Vagina (tissue), 2 donors: ENCODE results near the gene CLPTM1. TPM values are rescaled to one million over a fixed set of nuclear protein-coding genes. Genes with fewer than 3 reads are reported as not detected.
A peak's percentile ranks its signal among the peaks of the same experiment; 100 is the strongest.

Experiments used
- DNase-seq, 2 donors: peaks; one replicate each; pipeline ENCODE4 v3.0.0-alpha.2; 2017; ENCODE audit errors: extremely low spot score in 2 of 2
- H3K27ac ChIP-seq: fragments of 200-600 bp; sonication (generic); one replicate; pipeline ENCODE4 v1.5.1; 2019
- H3K27me3 ChIP-seq: fragments of 200-600 bp; sonication (generic); one replicate; pipeline ENCODE4 v1.5.1; 2019
- H3K36me3 ChIP-seq, 2 donors: fragments of 200-600 bp; sonication (generic); one replicate each; pipeline ENCODE4 v1.5.1; 2017 to 2019
- H3K4me1 ChIP-seq: fragments of 200-600 bp; sonication (generic); one replicate; pipeline ENCODE4 v1.5.1; 2019
- H3K4me3 ChIP-seq, 2 donors: fragments of 200-600 bp; sonication (generic); 1 replicate in 1 of 2; 2 replicates in 1 of 2; pipeline ENCODE4 v1.5.1; 2016 to 2019
- H3K9me3 ChIP-seq: fragments of 200-600 bp; sonication (generic); one replicate; pipeline ENCODE4 v1.5.1; 2019
- POLR2A ChIP-seq, 2 donors: fragments of 450-650 bp; IDR thresholded peaks; one replicate each; pipeline ENCODE4 v1.6.1; 2017; ENCODE audit warnings: antibody characterized with exemption in 2 of 2, mild to moderate bottlenecking in 2 of 2, moderate library complexity in 2 of 2
- POLR2AphosphoS5 ChIP-seq, 2 donors: sonication (generic); formaldehyde crosslinking; IDR thresholded peaks; one replicate each; pipeline ENCODE4 v1.9.0; 2017; ENCODE audit warnings: antibody characterized with exemption in 2 of 2, mild to moderate bottlenecking in 2 of 2, low read depth in 1 of 2; ENCODE audit not compliant: insufficient read depth in 1 of 2
- intact Hi-C: fragments of 100-400 bp; cut with DNase I; formaldehyde crosslinking; loops from one replicate; pipeline ENCODE4 v1.15.1; 2023
- total RNA-seq: library from RNA; depleted of rRNA; stranded (reverse); fragments of >200 nt; gene quantifications from one replicate; pipeline ENCODE4 v1.2.3, GENCODE V29; 2016
- TF ChIP-seq, protein P1 (sequence below), 3 experiments: fragments of 450-650 bp in 2 of 3; fragments of 200-600 bp in 1 of 3; sonication (generic) in 1 of 3; IDR thresholded peaks; one replicate each; pipeline ENCODE4 v1.5.1; 2017 to 2019; ENCODE audit warnings: antibody characterized with exemption in 3 of 3, mild to moderate bottlenecking in 2 of 3, moderate library complexity in 2 of 3

Gene CLPTM1
- total RNA-seq, 1 donor from 2014 or later, result 130 TPM

DNA sequence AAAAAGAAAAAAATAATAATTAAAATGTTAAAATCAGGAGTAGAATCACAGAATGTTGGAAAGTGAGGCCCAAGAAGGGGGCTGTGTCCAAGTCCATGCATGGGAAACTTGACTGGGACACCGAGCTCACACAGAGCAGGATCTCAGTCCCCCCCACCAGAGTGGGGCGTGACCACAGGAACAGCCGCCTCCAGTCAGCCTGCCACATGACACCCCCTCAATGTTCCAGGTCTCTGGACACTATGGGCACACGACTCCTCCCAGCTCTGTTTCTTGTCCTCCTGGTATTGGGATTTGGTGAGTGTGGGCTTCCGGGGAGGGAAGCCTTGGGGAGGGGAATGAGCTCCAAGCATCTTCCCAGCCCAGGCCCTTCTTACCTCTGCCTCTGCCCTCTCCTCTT lies 6.9 kb upstream of the CLPTM1 start:
- intact Hi-C loops, result no loop called here
- H3K27me3 ChIP-seq, result no peaks in the 10 kb centered on the region
- H3K36me3 ChIP-seq, result no peaks in the 10 kb centered on the region
- H3K9me3 ChIP-seq, result no peaks in the 10 kb centered on the region
- no peak overlapping the region for H3K27ac ChIP-seq
- DNase-seq, result no peak
- H3K4me1 ChIP-seq, result peaks cover 11% of the 10 kb centered on the region
- TF ChIP-seq, protein P1, sequence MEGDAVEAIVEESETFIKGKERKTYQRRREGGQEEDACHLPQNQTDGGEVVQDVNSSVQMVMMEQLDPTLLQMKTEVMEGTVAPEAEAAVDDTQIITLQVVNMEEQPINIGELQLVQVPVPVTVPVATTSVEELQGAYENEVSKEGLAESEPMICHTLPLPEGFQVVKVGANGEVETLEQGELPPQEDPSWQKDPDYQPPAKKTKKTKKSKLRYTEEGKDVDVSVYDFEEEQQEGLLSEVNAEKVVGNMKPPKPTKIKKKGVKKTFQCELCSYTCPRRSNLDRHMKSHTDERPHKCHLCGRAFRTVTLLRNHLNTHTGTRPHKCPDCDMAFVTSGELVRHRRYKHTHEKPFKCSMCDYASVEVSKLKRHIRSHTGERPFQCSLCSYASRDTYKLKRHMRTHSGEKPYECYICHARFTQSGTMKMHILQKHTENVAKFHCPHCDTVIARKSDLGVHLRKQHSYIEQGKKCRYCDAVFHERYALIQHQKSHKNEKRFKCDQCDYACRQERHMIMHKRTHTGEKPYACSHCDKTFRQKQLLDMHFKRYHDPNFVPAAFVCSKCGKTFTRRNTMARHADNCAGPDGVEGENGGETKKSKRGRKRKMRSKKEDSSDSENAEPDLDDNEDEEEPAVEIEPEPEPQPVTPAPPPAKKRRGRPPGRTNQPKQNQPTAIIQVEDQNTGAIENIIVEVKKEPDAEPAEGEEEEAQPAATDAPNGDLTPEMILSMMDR (IDR thresholded peaks at IDR 0.05), result no peak
- no peak for TF ChIP-seq POLR2A (IDR thresholded peaks at IDR 0.05)
- TF ChIP-seq POLR2AphosphoS5 (IDR thresholded peaks at IDR 0.05; ENCODE audit: insufficient read depth in 1 of 2, low read depth in 1 of 2), result no peak
- H3K4me3 ChIP-seq, result no peak overlapping the region

DNA sequence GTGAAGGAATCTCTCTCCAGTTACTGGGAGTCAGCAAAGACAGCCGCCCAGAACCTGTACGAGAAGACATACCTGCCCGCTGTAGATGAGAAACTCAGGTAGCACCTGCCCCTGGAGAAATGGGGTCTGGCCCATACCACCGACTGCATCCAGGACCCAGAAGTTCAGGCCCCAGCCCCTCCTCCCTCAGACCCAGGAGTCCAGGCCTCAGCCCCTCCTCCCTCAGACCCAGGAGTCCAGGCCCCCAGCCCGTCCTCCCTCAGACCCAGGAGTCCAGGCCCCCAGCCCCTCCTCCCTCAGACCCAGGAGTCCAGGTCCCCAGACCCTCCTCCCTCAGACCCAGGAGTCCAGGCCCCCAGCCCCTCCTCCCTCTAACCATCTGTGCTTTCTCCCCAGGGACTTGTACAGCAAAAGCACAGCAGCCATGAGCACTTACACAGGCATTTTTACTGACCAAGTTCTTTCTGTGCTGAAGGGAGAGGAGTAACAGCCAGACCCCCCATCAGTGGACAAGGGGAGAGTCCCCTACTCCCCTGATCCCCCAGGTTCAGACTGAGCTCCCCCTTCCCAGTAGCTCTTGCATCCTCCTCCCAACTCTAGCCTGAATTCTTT lies 6.3 kb upstream of the CLPTM1 start:
- H3K4me3 ChIP-seq, result no peak overlapping the region
- H3K9me3 ChIP-seq, result no peaks in the 10 kb centered on the region
- H3K36me3 ChIP-seq, result no peaks in the 10 kb centered on the region
- no peaks in the 10 kb centered on the region for H3K27me3 ChIP-seq
- no peak overlapping the region for H3K27ac ChIP-seq
- intact Hi-C loops, result no loop called here
- H3K4me1 ChIP-seq, result peaks cover 17% of the 10 kb centered on the region
- DNase-seq, result no peak
- no peak for TF ChIP-seq POLR2A (IDR thresholded peaks at IDR 0.05)
- no peak for TF ChIP-seq POLR2AphosphoS5 (IDR thresholded peaks at IDR 0.05; ENCODE audit: insufficient read depth in 1 of 2, low read depth in 1 of 2)
- TF ChIP-seq, protein P1 (IDR thresholded peaks at IDR 0.05), result no peak

DNA sequence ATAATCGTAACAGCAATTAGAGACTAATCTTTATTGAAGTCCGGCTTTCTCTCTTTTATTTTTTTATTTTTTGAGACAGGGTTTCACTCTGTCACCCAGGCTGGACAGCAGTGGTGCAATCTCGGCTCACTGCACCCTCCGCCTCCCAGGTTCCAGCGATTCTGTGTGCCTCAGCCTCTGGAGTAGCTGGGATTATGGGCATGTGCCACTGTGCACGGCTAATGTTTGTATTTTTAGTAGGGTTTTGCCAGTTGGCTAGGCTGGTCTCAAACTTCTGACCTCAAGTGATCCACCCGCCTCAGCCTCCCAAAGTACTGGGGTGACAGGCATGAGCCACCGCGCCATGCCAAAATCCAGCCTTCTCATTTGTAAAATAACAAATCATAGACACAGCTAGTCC lies 5.6 kb upstream of the CLPTM1 start:
- TF ChIP-seq, protein P1 (IDR thresholded peaks at IDR 0.05), result no peak
- TF ChIP-seq POLR2A (IDR thresholded peaks at IDR 0.05), result no peak
- TF ChIP-seq POLR2AphosphoS5 (IDR thresholded peaks at IDR 0.05; ENCODE audit: insufficient read depth in 1 of 2, low read depth in 1 of 2), result no peak
- intact Hi-C loops, result no loop called here
- H3K4me3 ChIP-seq, result no peak overlapping the region
- H3K27me3 ChIP-seq, result no peaks in the 10 kb centered on the region
- H3K4me1 ChIP-seq, result peaks cover 23% of the 10 kb centered on the region
- H3K9me3 ChIP-seq, result no peaks in the 10 kb centered on the region
- no peak overlapping the region for H3K27ac ChIP-seq
- H3K36me3 ChIP-seq, result no peaks in the 10 kb centered on the region
- DNase-seq, result no peak

DNA sequence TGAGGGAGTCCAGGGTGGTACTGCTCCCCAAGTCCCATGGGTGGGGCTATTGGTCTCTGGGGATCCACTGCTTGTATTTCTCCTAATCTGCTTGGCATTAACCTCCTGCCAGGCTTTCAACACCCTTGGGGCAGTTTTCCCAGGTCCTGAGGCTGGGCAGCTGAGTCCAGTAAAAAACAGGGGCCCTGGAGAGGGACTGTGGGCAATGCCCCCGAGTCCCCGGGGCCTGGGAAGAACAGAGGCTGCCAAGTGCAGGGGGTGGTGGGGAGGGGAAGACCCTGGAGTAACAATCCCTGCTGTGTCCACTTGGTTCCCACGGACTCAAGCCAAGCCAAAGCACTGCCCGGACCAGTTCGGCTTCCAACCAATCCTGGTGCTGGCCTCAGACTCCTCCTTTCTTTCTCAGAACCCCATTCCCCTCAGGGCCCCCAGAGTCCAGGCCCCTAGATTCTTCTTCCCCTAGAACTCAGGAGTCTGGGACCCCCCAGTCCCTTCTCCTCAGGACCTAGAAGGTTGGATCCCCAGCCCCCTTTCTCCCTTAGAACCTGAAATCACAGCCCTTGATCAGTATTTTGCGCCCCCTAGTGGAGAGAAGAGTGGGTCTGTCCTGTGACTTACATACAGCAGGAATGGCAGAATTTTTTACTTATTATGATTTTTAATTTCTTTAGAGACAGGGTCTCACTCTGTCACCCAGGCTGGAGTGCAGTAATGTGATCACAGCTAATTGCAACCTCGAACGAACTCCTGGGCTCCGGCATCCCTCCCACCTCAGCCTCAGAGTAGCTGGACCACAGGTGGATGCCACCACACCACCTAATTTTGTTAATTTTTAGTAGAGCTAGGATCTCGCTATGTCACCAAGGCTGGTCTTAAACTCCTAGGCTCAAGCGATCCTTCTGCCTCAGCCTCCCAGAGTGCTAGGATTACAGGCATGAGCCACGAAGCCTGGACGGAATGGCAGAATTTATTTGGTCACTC lies 3.7 kb upstream of the CLPTM1 start:
- Histone ChIP-seq H3K36me3 (no peaks in the 10 kb centered on the region), H3K4me3 (no peak overlapping the region), H3K4me1 (peaks cover 31% of the 10 kb centered on the region), H3K9me3 (no peaks in the 10 kb centered on the region), H3K27ac (peak overlapping the region; percentile 47), H3K27me3 (no peaks in the 10 kb centered on the region)
- no peak for TF ChIP-seq POLR2A (IDR thresholded peaks at IDR 0.05)
- peak in 1 of 2 donors; percentile 9 for TF ChIP-seq POLR2AphosphoS5 (IDR thresholded peaks at IDR 0.05; ENCODE audit: insufficient read depth in 1 of 2, low read depth in 1 of 2)
- TF ChIP-seq, protein P1 (IDR thresholded peaks at IDR 0.05), result peak; percentile 77 to 90 (median 81)
- no peak for DNase-seq
- intact Hi-C loops, result loop anchor here (5.0 kb wide), 1 partner anchor 49 kb away; no protein-coding TSS in a partner anchor
